DND-41 (cell line): ENCODE data around the gene AXIN1.

ENCODE experiments used
- ATAC-seq: fragments of 200-7000 bp; cut with Tn5 transposase; 3 replicates; pipeline ENCODE4 v1.9.1; 2021; ENCODE audit warnings: low read depth; ENCODE audit not compliant: insufficient read depth
- DNase-seq: peaks from one replicate; pipeline ENCODE4 v3.0.0-alpha.2; 2020
- H2AFZ ChIP-seq: 2 replicates; pipeline ENCODE4 v1.6.0; 2012; ENCODE audit warnings: low read depth, low read length
- H3K27ac ChIP-seq: 2 replicates; pipeline ENCODE4 v1.5.1; 2012; ENCODE audit warnings: low read length, inconsistent platforms
- H3K27me3 ChIP-seq: fragments of 200-600 bp; sonication (generic); 2 replicates; pipeline ENCODE4 v1.6.0; 2012; ENCODE audit warnings: low read length, mild to moderate bottlenecking, inconsistent platforms; ENCODE audit not compliant: insufficient read depth, poor library complexity
- H3K36me3 ChIP-seq: 2 replicates; pipeline ENCODE4 v1.5.1; 2012; ENCODE audit warnings: low read length, inconsistent platforms; ENCODE audit not compliant: insufficient read depth
- H3K4me1 ChIP-seq: 2 replicates; pipeline ENCODE4 v1.5.1; 2012; ENCODE audit warnings: mild to moderate bottlenecking, low read length; ENCODE audit not compliant: insufficient read depth
- H3K4me2 ChIP-seq: 2 replicates; pipeline ENCODE4 v1.6.0; 2012; ENCODE audit warnings: mild to moderate bottlenecking, moderate library complexity, low read length, inconsistent platforms; ENCODE audit not compliant: insufficient read depth
- H3K4me3 ChIP-seq, 2 experiments: fragments of 200-600 bp in 1 of 2; shearing (Covaris generic) in 1 of 2; 2 replicates each; pipeline ENCODE4 v1.5.1; 2012 to 2016; ENCODE audit warnings: inconsistent platforms in 2 of 2, low read length in 2 of 2, mild to moderate bottlenecking in 2 of 2, low read depth in 1 of 2, moderate library complexity in 1 of 2
- H3K79me2 ChIP-seq: 2 replicates; pipeline ENCODE4 v1.6.0; 2012; ENCODE audit warnings: low read length, inconsistent platforms; ENCODE audit not compliant: insufficient read depth
- H3K9ac ChIP-seq: 2 replicates; pipeline ENCODE4 v1.6.0; 2012; ENCODE audit warnings: low read depth, mild to moderate bottlenecking, inconsistent platforms, low read length, moderate library complexity
- H3K9me3 ChIP-seq: 2 replicates; pipeline ENCODE4 v1.5.1; 2012; ENCODE audit warnings: low read length, moderate library complexity, mild to moderate bottlenecking, inconsistent platforms; ENCODE audit not compliant: insufficient read depth, severe bottlenecking
- H4K20me1 ChIP-seq: 2 replicates; pipeline ENCODE4 v1.6.0; 2012; ENCODE audit warnings: low read length; ENCODE audit not compliant: insufficient read depth
- CTCF ChIP-seq: IDR thresholded peaks from 2 replicates; pipeline ENCODE4 v1.5.1; 2012; ENCODE audit warnings: borderline replicate concordance, low read length, moderate library complexity, mild to moderate bottlenecking; ENCODE audit not compliant: poor library complexity, severe bottlenecking; ENCODE audit errors: extremely low read depth
- EZH2 ChIP-seq: IDR thresholded peaks from 3 replicates; pipeline ENCODE4 v1.6.1; 2012; ENCODE audit warnings: borderline replicate concordance, low read depth, mild to moderate bottlenecking, moderate library complexity, low read length, inconsistent platforms; ENCODE audit not compliant: severe bottlenecking

Gene AXIN1

GRCh38 chr16:375212-375611, 22.7 kb upstream of the AXIN1 start:
- H3K79me2 ChIP-seq, result peaks cover 19% of the 10 kb centered on the region
- peaks cover 23% of the 10 kb centered on the region for H3K4me1 ChIP-seq
- H4K20me1 ChIP-seq, result peaks cover 20% of the 10 kb centered on the region
- no peaks in the 10 kb centered on the region for H3K27me3 ChIP-seq
- ATAC-seq (no peak), DNase-seq (no peak)
- H2AFZ ChIP-seq, result no peak overlapping the region
- H3K4me3 ChIP-seq, result no peak overlapping the region
- H3K27ac ChIP-seq, result no peak overlapping the region
- TF ChIP-seq CTCF, result no peak
- TF ChIP-seq EZH2, result no peak
- peaks cover 69% of the 10 kb centered on the region for H3K36me3 ChIP-seq
- no peak overlapping the region for H3K9ac ChIP-seq
- H3K9me3 ChIP-seq, result no peaks in the 10 kb centered on the region
- H3K4me2 ChIP-seq, result no peak overlapping the region

GRCh38 chr16:374616-374926, 22.0 kb upstream of the AXIN1 start:
- DNase-seq (no peak), ATAC-seq (no peak)
- no peak for TF ChIP-seq EZH2
- H2AFZ ChIP-seq, result no peak overlapping the region
- H3K36me3 ChIP-seq, result peaks cover 67% of the 10 kb centered on the region
- no peak overlapping the region for H3K4me2 ChIP-seq
- no peaks in the 10 kb centered on the region for H3K9me3 ChIP-seq
- H3K27me3 ChIP-seq, result no peaks in the 10 kb centered on the region
- no peak overlapping the region for H3K27ac ChIP-seq
- H3K4me1 ChIP-seq, result peaks cover 21% of the 10 kb centered on the region
- H3K9ac ChIP-seq, result no peak overlapping the region
- no peak overlapping the region for H3K4me3 ChIP-seq
- peaks cover 17% of the 10 kb centered on the region for H3K79me2 ChIP-seq
- peaks cover 15% of the 10 kb centered on the region for H4K20me1 ChIP-seq

- Histone ChIP-seq H3K4me2 (no peak overlapping the region), H3K4me1 (peaks cover 22% of the 10 kb centered on the region), H3K27me3 (no peaks in the 10 kb centered on the region), H3K4me3 (no peak overlapping the region), H3K79me2 (peaks cover 14% of the 10 kb centered on the region), H3K9me3 (no peaks in the 10 kb centered on the region), H4K20me1 (peaks cover 10% of the 10 kb centered on the region), H2AFZ (no peak overlapping the region), H3K36me3 (peaks cover 72% of the 10 kb centered on the region), H3K9ac (no peak overlapping the region), H3K27ac (no peak overlapping the region)
- no peak for ATAC-seq
- DNase-seq, result no peak
- no peak for TF ChIP-seq EZH2
- no peak for TF ChIP-seq CTCF
Observed at GRCh38 chr16:373848-374615, 21.5 kb upstream of the AXIN1 start.

- TF ChIP-seq CTCF, result no peak
- TF ChIP-seq EZH2, result no peak
- H3K79me2 ChIP-seq, result peaks cover 7% of the 10 kb centered on the region
Observed at GRCh38 chr16:373020-373598, 20.6 kb upstream of the AXIN1 start.

More at GRCh38 chr16:373020-373598, 20.6 kb upstream of the AXIN1 start:
- Histone ChIP-seq H2AFZ (no peak overlapping the region), H3K27me3 (no peaks in the 10 kb centered on the region), H3K27ac (no peak overlapping the region; the same call in 1 of the 2 replicates), H3K9ac (no peak overlapping the region), H3K4me3 (no peak overlapping the region), H3K4me2 (no peak overlapping the region), H3K36me3 (peaks cover 81% of the 10 kb centered on the region), H4K20me1 (peaks cover 9% of the 10 kb centered on the region), H3K4me1 (peaks cover 27% of the 10 kb centered on the region), H3K9me3 (no peaks in the 10 kb centered on the region)
- no peak for ATAC-seq
- DNase-seq, result no peak
